Body of pancreas (tissue), 4 donors: Measurements from ENCODE around the gene COX14.

Experiments
- CTCF ChIP-seq, 7 experiments: fragments of 450-650 bp in 4 of 7; fragments of 200-600 bp in 3 of 7; sonication (generic) in 3 of 7; IDR thresholded peaks; one replicate each; pipeline ENCODE4 v1.5.1; 2016 to 2019; ENCODE audit warnings: antibody characterized with exemption in 7 of 7
- POLR2A ChIP-seq, 3 donors: fragments of 450-650 bp; IDR thresholded peaks; one replicate each; pipeline ENCODE4 v1.6.1; 2016; ENCODE audit warnings: antibody characterized with exemption in 3 of 3, mild to moderate bottlenecking in 2 of 3

- no peak for TF ChIP-seq CTCF (IDR thresholded peaks at IDR 0.05)
- no peak for TF ChIP-seq POLR2A (IDR thresholded peaks at IDR 0.05)
Measured at GRCh38 chr12:50081096-50081808, 30.8 kb upstream of the COX14 start.
